PC-3 (cell line): ENCODE results near the gene MLLT10. TPM values are rescaled to one million over a fixed set of nuclear protein-coding genes. Genes with fewer than 3 reads are reported as not detected.

Experiments used
- ATAC-seq: fragments of 200-7000 bp; cut with Tn5 transposase; 2 replicates; pipeline ENCODE4 v1.9.1; 2020; ENCODE audit warnings: mild to moderate bottlenecking, moderate library complexity
- BruUV-seq: library from RNA; stranded (reverse); fragments of 400-500 nt; replicated peaks from 2 replicates; lab custom pipeline; 2021; lab: Mats Ljungman, UMichigan
- CTCF ChIA-PET: fragments of 300-600 bp; sonication (Branson Sonifier 250); formaldehyde crosslinking; loops from one replicate; lab custom pipeline; 2022; ENCODE audit warnings: antibody characterized with exemption; lab: Charles Lee
- POLR2A ChIA-PET: fragments of 300-600 bp; sonication (Branson Sonifier 250); formaldehyde crosslinking; loops from one replicate; lab custom pipeline; 2022; ENCODE audit warnings: antibody characterized with exemption; ENCODE audit not compliant: unreplicated experiment; lab: Charles Lee
- DNase-seq: peaks from one replicate; pipeline ENCODE4 v3.0.0-alpha.2; 2015
- H2AFZ ChIP-seq: fragments of 300-600 bp; sonication (generic); 2 replicates; pipeline ENCODE4 v1.6.0; 2016; ENCODE audit warnings: antibody characterized with exemption, low read length
- H3F3A ChIP-seq: fragments of 300-600 bp; sonication (generic); one replicate; pipeline ENCODE4 v1.6.0; 2017; ENCODE audit warnings: antibody characterized with exemption, low read length, control low read depth, mild to moderate bottlenecking; ENCODE audit not compliant: unreplicated experiment
- H3K27ac ChIP-seq: fragments of 300-600 bp; sonication (generic); 2 replicates; pipeline ENCODE4 v1.5.1; 2016; ENCODE audit warnings: mild to moderate bottlenecking, low read length
- H3K27me3 ChIP-seq: fragments of 300-600 bp; sonication (generic); 2 replicates; pipeline ENCODE4 v1.6.1; 2016; ENCODE audit warnings: low read length, mixed read lengths
- H3K36me3 ChIP-seq: fragments of 300-600 bp; sonication (generic); 2 replicates; pipeline ENCODE4 v1.6.1; 2016; ENCODE audit warnings: low read depth, mixed run types, low read length, mixed read lengths
- H3K4me1 ChIP-seq: fragments of 300-600 bp; sonication (generic); 2 replicates; pipeline ENCODE4 v1.5.1; 2016; ENCODE audit warnings: low read length; ENCODE audit not compliant: insufficient read depth
- H3K4me2 ChIP-seq: fragments of 300-600 bp; sonication (generic); 2 replicates; pipeline ENCODE4 v1.6.0; 2016; ENCODE audit warnings: low read length
- H3K4me3 ChIP-seq: fragments of 300-600 bp; sonication (generic); 2 replicates; pipeline ENCODE4 v1.5.1; 2016; ENCODE audit warnings: mild to moderate bottlenecking, low read length, mixed read lengths
- H3K79me2 ChIP-seq: fragments of 300-600 bp; sonication (generic); 2 replicates; pipeline ENCODE4 v1.6.1; 2017; ENCODE audit warnings: low read length, mixed read lengths
- H3K9ac ChIP-seq: fragments of 300-600 bp; sonication (generic); 2 replicates; pipeline ENCODE4 v1.6.0; 2016; ENCODE audit warnings: mild to moderate bottlenecking, low read length
- H3K9me2 ChIP-seq: fragments of 300-600 bp; sonication (generic); replicated peaks from 2 replicates; pipeline ENCODE4 v1.6.1; 2016; ENCODE audit warnings: mixed run types, low read length, mixed read lengths
- H3K9me3 ChIP-seq: fragments of 300-600 bp; sonication (generic); 2 replicates; pipeline ENCODE4 v1.6.1; 2016; ENCODE audit warnings: low read length, mixed read lengths
- H4K20me1 ChIP-seq: fragments of 300-600 bp; sonication (generic); 2 replicates; pipeline ENCODE4 v1.6.1; 2016; ENCODE audit warnings: low read length, mixed read lengths
- EZH2 ChIP-seq: fragments of 300-600 bp; sonication (generic); IDR thresholded peaks from one replicate; pipeline ENCODE4 v1.6.1; 2017; ENCODE audit warnings: antibody characterized with exemption, mild to moderate bottlenecking, low read length; ENCODE audit not compliant: unreplicated experiment
- EZH2phosphoT487 ChIP-seq: fragments of 300-600 bp; sonication (generic); IDR thresholded peaks from 2 replicates; pipeline ENCODE4 v1.6.1; 2018; ENCODE audit warnings: mild to moderate bottlenecking, antibody characterized with exemption, low read length, borderline replicate concordance
- intact Hi-C: fragments of 100-400 bp; cut with micrococcal nuclease; formaldehyde crosslinking; loops from 2 replicates; pipeline ENCODE4 v1.9.0; 2023
- total RNA-seq: library from RNA; depleted of rRNA; stranded (reverse); fragments of >200 nt; gene quantifications from 2 replicates; pipeline ENCODE4 v1.2.3, GENCODE V29; 2014
- TF ChIP-seq, protein P1 (sequence below): fragments of 300-600 bp; sonication (generic); conservative IDR thresholded peaks from 2 replicates; pipeline ENCODE4 v1.5.1; 2017; ENCODE audit warnings: antibody characterized with exemption, low read depth, mild to moderate bottlenecking, low read length

Gene MLLT10
- total RNA-seq, 1 experiment from 2014 or later = 32.5 TPM

DNA sequence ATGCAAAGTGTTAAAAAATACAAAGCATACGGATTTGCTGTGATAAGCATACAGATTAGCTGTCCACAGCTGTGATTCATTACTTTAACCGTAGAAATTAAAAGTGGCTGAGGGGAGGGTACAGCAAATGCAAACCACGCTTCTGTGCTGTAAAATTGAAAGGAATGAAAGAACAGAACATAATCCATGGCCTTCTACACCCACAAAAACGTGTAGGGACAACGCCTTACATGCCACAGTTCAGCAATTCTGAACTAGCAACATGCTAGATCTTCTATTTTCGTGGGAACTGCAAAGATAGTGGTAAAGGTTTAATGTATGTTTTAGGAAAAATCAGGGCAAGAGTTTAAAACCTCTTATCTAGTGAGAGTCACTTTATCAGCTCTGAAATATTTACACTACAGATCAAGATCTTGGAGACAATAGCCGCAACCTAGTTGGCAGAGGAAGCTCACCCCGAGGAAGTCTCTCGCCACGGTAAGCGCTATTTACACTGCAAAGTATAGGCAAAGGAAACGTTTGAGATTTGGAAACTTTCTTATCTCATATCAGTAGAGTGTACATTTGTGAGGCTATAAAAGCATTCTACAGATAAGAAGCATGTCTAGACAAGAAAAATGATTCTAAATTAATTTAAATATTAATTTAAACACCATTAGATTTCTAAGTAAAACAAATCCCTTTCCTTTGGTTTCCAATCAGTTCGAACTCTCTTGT lies 193.6 kb downstream of the MLLT10 start:
- ATAC-seq = no peak
- H3K4me3 ChIP-seq = no peak overlapping the region
- intact Hi-C loops = loop anchor here (10.0 kb wide), 1 partner anchor 203 kb away; the partner anchor contains the start of gene SKIDA1

GRCh38 chr10:21728618-21729017 lies 194.6 kb downstream of the MLLT10 start:
- no peaks in the 10 kb centered on the region for H3K9me3 ChIP-seq
- BruUV-seq = no TSS peak
- POLR2A ChIA-PET = no interaction called here
- H3K27me3 ChIP-seq = no peaks in the 10 kb centered on the region
- H3K4me3 ChIP-seq = no peak overlapping the region
- no peaks in the 10 kb centered on the region for H3K9me2 ChIP-seq
- H2AFZ ChIP-seq = no peak overlapping the region
- ATAC-seq (no peak), DNase-seq (no peak)
- no peak overlapping the region for H3K9ac ChIP-seq
- CTCF ChIA-PET = no interaction called here
- TF ChIP-seq EZH2 = no peak
- TF ChIP-seq, protein P1, sequence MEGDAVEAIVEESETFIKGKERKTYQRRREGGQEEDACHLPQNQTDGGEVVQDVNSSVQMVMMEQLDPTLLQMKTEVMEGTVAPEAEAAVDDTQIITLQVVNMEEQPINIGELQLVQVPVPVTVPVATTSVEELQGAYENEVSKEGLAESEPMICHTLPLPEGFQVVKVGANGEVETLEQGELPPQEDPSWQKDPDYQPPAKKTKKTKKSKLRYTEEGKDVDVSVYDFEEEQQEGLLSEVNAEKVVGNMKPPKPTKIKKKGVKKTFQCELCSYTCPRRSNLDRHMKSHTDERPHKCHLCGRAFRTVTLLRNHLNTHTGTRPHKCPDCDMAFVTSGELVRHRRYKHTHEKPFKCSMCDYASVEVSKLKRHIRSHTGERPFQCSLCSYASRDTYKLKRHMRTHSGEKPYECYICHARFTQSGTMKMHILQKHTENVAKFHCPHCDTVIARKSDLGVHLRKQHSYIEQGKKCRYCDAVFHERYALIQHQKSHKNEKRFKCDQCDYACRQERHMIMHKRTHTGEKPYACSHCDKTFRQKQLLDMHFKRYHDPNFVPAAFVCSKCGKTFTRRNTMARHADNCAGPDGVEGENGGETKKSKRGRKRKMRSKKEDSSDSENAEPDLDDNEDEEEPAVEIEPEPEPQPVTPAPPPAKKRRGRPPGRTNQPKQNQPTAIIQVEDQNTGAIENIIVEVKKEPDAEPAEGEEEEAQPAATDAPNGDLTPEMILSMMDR = no peak
- no peak for TF ChIP-seq EZH2phosphoT487
- intact Hi-C loops = loop anchor here (10.0 kb wide), 1 partner anchor 204 kb away; the partner anchor contains the start of gene SKIDA1
- H4K20me1 ChIP-seq = 0 out of 2 replicates have a peak, but pooled peaks cover 5% of the 10 kb centered on the region
- no peaks in the 10 kb centered on the region for H3K79me2 ChIP-seq
- H3F3A ChIP-seq = no peaks in the 10 kb centered on the region
- peaks cover 33% of the 10 kb centered on the region for H3K4me1 ChIP-seq
- H3K4me2 ChIP-seq = no peak overlapping the region
- no peak overlapping the region for H3K27ac ChIP-seq
- H3K36me3 ChIP-seq = peaks cover 10% of the 10 kb centered on the region

More for the DNA sequence above, 193.6 kb downstream of the MLLT10 start:
- Histone ChIP-seq H3K9me2 (no peaks in the 10 kb centered on the region), H3K4me2 (no peak overlapping the region), H2AFZ (no peak overlapping the region), H3K27ac (no peak overlapping the region), H4K20me1 (0 out of 2 replicates have a peak, but pooled peaks cover 5% of the 10 kb centered on the region), H3K79me2 (no peaks in the 10 kb centered on the region), H3K4me1 (peaks cover 29% of the 10 kb centered on the region), H3K27me3 (no peaks in the 10 kb centered on the region), H3K9me3 (no peaks in the 10 kb centered on the region), H3K9ac (no peak overlapping the region), H3K36me3 (peaks cover 9% of the 10 kb centered on the region; the same call in 1 of the 2 replicates), H3F3A (no peaks in the 10 kb centered on the region)
- ChIA-PET POLR2A (no interaction called here), CTCF (no interaction called here)
- no peak for DNase-seq
- BruUV-seq = no TSS peak
- TF ChIP-seq, protein P1 = no peak
- TF ChIP-seq EZH2 (no peak), EZH2phosphoT487 (no peak)
